GM06990 (cell line): ENCODE data around the gene CLCN1.

Experiments used
- DNase-seq: peaks from one replicate; pipeline ENCODE4 v3.0.0-alpha.2; 2011; ENCODE audit not compliant: insufficient read length; ENCODE audit errors: extremely low read depth
- H3K27me3 ChIP-seq: replicated peaks from 2 replicates; pipeline ENCODE4 v1.6.0; 2011; ENCODE audit warnings: low read length; ENCODE audit not compliant: control insufficient read depth, insufficient read depth
- H3K36me3 ChIP-seq: 2 replicates; pipeline ENCODE4 v1.5.1; 2011; ENCODE audit warnings: low read length; ENCODE audit not compliant: control insufficient read depth, insufficient read depth
- H3K4me3 ChIP-seq: replicated peaks from 2 replicates; pipeline ENCODE4 v1.5.1; 2011; ENCODE audit warnings: low read depth, mild to moderate bottlenecking, control low read depth, low read length
- TF ChIP-seq, protein P1 (sequence below): IDR thresholded peaks from 2 replicates; pipeline ENCODE4 v1.5.1; 2011; ENCODE audit warnings: low read length, control low read depth, mild to moderate bottlenecking, inconsistent platforms; ENCODE audit not compliant: insufficient read depth, poor library complexity, severe bottlenecking

The CLCN1 gene

DNA sequence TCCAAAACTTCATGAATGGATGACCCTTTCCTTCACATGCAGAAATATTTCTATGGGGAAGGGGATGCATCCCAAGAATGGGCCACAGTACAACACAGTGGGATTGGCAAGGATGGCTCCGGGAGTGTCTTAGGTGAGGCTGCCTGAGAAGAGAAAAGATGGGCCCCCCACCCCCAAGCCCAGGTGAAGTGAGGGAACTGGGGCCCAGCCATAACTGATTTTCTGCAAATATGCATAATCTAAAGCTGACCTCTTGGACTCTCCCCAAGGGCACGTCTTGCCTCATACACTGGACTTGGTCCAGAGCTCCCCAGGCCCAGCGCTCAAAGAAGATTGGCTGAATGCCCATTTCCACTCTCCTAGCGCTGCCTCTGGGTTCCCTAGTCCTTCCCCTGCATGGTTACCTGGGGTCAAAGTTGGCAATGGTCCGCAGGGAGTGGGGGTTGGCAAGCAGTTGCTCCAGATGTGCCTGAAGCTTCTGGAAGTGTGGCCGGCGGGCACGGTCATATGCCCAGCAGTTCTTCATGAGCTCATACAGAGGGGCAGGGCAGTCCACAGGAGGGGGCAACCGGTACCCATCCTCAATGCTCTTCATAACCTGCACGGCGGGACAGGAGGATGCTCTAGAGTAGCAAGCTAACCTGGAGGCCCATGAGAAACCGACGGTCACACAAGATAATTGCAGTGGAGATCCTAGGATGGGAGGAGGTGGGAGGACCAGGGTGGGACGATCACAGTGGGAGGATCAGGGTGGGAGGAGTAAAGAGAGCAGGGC is 77.5 kb downstream of the CLCN1 start:
- H3K36me3 ChIP-seq: peaks cover 24% of the 10 kb centered on the region
- H3K4me3 ChIP-seq: no peak overlapping the region
- TF ChIP-seq, protein P1, sequence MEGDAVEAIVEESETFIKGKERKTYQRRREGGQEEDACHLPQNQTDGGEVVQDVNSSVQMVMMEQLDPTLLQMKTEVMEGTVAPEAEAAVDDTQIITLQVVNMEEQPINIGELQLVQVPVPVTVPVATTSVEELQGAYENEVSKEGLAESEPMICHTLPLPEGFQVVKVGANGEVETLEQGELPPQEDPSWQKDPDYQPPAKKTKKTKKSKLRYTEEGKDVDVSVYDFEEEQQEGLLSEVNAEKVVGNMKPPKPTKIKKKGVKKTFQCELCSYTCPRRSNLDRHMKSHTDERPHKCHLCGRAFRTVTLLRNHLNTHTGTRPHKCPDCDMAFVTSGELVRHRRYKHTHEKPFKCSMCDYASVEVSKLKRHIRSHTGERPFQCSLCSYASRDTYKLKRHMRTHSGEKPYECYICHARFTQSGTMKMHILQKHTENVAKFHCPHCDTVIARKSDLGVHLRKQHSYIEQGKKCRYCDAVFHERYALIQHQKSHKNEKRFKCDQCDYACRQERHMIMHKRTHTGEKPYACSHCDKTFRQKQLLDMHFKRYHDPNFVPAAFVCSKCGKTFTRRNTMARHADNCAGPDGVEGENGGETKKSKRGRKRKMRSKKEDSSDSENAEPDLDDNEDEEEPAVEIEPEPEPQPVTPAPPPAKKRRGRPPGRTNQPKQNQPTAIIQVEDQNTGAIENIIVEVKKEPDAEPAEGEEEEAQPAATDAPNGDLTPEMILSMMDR: no peak
- no peak for DNase-seq
- H3K27me3 ChIP-seq: no peaks in the 10 kb centered on the region

DNA sequence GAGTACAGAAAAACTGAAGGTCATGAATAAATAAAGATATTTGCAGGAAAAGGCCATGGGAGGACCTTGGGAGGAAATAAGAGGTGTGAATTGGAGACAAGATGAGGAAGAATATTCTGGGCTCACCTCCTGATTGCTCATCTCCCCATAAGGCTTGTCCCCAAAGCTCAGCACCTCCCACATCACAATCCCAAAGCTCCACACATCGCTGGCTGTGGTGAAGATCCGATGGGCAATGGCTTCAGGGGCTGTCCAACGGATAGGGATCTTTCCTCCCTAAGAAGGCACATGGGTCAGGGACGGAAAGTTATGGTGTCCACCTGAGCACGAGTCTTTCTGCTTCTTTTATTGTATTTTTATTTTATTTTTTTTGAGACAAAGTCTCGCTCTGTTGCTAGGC is 78.2 kb downstream of the CLCN1 start:
- Histone ChIP-seq H3K36me3 (peaks cover 18% of the 10 kb centered on the region), H3K4me3 (no peak overlapping the region), H3K27me3 (no peaks in the 10 kb centered on the region)
- no peak for DNase-seq
- TF ChIP-seq, protein P1: no peak

DNA sequence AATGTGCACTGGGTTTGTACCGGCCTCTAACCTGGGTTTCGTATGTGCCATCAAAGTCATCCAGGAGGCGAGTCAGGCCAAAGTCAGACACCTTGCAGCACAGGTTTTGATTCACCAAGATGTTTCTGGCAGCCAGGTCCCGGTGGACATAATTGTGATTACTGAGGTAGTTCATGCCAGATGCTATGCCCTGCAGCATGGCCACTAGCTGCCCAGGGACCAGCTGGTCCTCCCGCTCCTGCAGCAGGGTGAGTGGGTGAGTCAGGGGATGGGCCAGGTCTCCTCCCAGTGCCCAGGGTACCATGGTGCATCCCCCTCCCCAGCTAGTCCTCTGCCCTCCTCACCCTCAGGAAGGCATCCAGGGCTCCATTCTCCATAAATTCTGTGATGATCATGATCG is 78.9 kb downstream of the CLCN1 start:
- Histone ChIP-seq H3K27me3 (no peaks in the 10 kb centered on the region), H3K36me3 (peaks cover 14% of the 10 kb centered on the region), H3K4me3 (no peak overlapping the region)
- no peak for DNase-seq
- TF ChIP-seq, protein P1: no peak

DNA sequence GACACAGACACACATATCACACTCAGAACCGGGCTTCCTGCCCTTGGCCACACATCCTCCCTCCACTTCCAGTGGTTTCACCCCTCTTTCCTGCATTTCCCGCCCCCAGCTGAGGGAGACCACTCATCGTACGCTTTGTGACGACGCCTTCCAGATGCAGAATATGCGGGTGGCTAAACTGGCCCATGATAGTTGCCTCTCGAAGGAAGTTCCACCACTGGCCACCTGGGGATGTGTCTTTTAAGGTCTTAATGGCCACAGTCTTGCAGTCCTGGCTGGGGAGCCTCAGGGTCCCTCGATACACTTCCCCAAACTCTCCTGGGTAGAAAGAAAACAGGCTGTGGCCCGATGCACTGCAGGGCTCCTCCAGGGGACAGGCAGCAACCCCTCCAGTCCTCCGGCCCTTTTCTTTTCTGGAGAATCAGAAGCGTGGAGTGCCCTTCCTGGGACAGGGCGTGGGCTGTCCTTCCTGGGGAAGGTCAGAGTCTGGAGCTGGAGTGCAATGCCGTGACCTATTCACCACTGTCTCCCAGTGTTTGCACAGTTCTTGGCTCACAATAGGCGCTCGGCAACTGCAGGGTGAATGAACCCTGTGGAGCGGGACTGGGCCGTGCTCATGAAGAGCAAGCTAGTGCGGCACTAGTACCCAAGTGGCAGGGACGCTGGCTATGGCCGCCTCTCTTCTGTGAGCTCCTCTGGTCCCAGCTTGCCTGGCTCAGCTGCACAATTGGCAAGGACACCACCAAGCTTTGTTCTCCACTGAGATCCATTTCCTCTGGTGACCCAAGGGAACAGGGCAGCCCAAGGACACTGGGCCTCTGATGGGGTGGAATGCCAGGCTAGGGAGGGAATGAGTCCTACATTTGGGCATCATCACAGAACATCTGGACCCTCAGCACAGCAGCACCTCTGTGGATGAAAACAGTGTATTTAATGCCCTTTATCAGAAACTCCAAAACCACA is 79.6 kb downstream of the CLCN1 start:
- Histone ChIP-seq H3K36me3 (peaks cover 7% of the 10 kb centered on the region), H3K27me3 (no peaks in the 10 kb centered on the region; the same call in 1 of the 2 replicates), H3K4me3 (no peak overlapping the region)
- TF ChIP-seq, protein P1: no peak
- no peak for DNase-seq

DNA sequence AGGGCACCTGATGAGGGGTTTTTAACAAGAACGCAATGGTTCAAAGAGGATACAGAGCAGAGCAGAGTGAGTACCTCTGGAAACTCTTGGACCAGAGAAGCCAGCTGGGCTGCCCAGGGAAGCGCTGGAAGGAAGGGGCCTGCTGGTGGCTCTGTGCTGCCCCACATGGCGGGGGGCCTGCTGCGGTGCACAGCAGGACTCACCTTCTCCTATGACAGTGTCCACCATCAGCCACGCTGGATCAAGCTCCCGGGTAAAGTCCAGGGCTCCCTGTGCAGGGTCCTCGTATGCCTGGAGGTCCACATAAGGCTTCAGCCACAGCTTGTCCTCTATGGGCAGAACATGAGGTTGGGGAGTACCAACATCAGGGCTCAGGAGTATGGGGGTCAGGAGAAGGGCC is 80.3 kb downstream of the CLCN1 start:
- Histone ChIP-seq H3K4me3 (no peak overlapping the region), H3K27me3 (no peaks in the 10 kb centered on the region; the same call in 1 of the 2 replicates), H3K36me3 (peaks cover 5% of the 10 kb centered on the region)
- TF ChIP-seq, protein P1: no peak
- DNase-seq: no peak
